ENCODE measurements around the gene SUMO3. TPM values are rescaled to one million over a fixed set of nuclear protein-coding genes. Genes with fewer than 3 reads are reported as not detected.
A peak's percentile ranks its signal among the peaks of the same experiment; 100 is the strongest.

Gene SUMO3
- polyA plus RNA-seq, 4 donors = 70.8 to 105 (median 77.3) TPM

- 3 to 5% (median 5%) methylated on average over 31 to 34 of the region's 34 CpGs for WGBS, 3 donors
Measured at GRCh38 chr21:44845418-44846223, 27.8 kb upstream of the SUMO3 start.

DNA sequence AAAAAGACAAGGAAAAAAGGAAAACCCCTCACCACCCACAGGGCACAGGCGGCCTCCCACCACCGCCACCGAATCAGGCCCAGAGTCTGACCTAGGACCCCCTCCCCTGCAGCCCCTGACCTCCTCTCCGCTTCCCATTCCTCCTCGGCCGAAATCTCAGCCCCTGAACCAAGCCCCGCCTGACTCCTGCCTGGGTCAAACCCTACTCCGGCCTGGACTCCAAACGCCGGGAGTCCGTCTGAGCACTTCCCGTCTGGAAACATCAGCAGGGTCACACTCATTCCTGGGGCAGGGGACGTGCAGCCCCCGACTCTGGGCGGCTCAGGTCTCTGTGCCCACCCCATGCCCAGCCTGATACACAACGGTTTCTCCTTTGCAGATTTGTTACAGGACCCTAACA lies 26.4 kb upstream of the SUMO3 start:
- Histone ChIP-seq H3K4me3 (ENCODE audit: low read depth in 1 of 3, low read length in 3 of 3) (no peak overlapping the region), H3K4me1 (ENCODE audit: control insufficient read depth in 3 of 3, insufficient read depth in 2 of 3, low read depth in 1 of 3, low read length in 2 of 3) (peaks cover 7 to 39% (median 7%) of the 10 kb centered on the region in 3 donors), H3K27me3 (ENCODE audit: control insufficient read depth in 3 of 3, insufficient read depth in 3 of 3, low read length in 3 of 3) (peaks cover 0 to 2% (median 0%) of the 10 kb centered on the region in 3 donors), H3K9me3 (ENCODE audit: control insufficient read depth in 2 of 2, insufficient read depth in 1 of 2, low read depth in 1 of 2, low read length in 1 of 2) (no peaks in the 10 kb centered on the region), H3K36me3 (ENCODE audit: control insufficient read depth in 3 of 3, insufficient read depth in 2 of 3, low read depth in 1 of 3, low read length in 3 of 3) (peaks cover 0 to 15% (median 0%) of the 10 kb centered on the region in 3 donors), H3K27ac (ENCODE audit: low read depth in 1 of 3, low read length in 2 of 3) (no peak overlapping the region)
- no peak for DNase-seq
- no peak for FAIRE-seq
- WGBS, 3 donors = 69 to 87% (median 81%) methylated on average over 16 of the region's 16 CpGs

More at GRCh38 chr21:44845418-44846223, 27.8 kb upstream of the SUMO3 start:
- Histone ChIP-seq H3K4me1 (ENCODE audit: control insufficient read depth in 3 of 3, insufficient read depth in 2 of 3, low read depth in 1 of 3, low read length in 2 of 3) (peaks cover 7 to 49% (median 7%) of the 10 kb centered on the region in 3 donors), H3K36me3 (ENCODE audit: control insufficient read depth in 3 of 3, insufficient read depth in 2 of 3, low read depth in 1 of 3, low read length in 3 of 3) (peaks cover 0 to 25% (median 2%) of the 10 kb centered on the region in 3 donors), H3K9me3 (ENCODE audit: control insufficient read depth in 2 of 2, insufficient read depth in 1 of 2, low read depth in 1 of 2, low read length in 1 of 2) (no peaks in the 10 kb centered on the region), H3K4me3 (ENCODE audit: low read depth in 1 of 3, low read length in 3 of 3) (peak overlapping the region in 1 of 3 donors; percentile 36), H3K27ac (ENCODE audit: low read depth in 1 of 3, low read length in 2 of 3) (no peak overlapping the region), H3K27me3 (ENCODE audit: control insufficient read depth in 3 of 3, insufficient read depth in 3 of 3, low read length in 3 of 3) (peaks cover 0 to 2% (median 0%) of the 10 kb centered on the region in 3 donors)
- DNase-seq (peak; percentile 33 to 76), FAIRE-seq (no peak)

DNA sequence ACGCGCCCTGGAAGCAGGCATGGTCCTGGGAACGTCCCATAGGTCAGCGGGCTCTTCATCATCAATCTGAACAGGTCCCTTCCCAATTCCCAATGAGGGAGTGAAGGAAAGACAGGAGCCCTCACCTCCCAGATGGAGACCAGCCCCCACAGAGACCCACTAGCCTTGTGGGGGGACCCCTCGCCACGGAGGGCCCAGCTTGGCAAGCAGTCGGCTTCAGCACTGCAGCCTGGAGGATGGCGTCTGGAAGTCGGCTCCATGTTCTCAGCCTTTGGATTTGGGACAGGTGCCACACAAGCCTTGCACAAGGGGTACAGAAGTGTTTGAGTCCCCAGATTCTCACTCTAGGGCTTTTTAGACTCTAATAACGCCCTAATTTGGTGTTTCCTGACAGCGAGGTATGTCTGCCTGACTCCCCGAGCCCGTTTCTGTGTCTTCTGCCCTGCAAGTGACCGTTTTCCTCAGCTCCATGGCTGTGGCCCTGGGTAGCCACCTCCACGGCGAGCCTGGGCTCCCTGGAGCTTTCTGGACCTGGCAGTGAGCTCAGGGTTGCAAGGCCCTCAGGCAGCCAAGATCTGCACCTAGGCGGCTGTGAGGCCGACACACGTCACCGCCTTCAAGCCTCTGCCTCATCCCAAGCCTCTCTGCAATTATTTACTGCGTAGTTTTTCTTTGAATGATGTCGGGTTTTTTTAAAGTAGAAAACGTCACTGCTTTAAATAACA lies 25.0 kb upstream of the SUMO3 start:
- Histone ChIP-seq H3K4me3 (ENCODE audit: low read depth in 1 of 3, low read length in 3 of 3) (no peak overlapping the region), H3K36me3 (ENCODE audit: control insufficient read depth in 3 of 3, insufficient read depth in 2 of 3, low read depth in 1 of 3, low read length in 3 of 3) (peaks cover 0 to 2% (median 0%) of the 10 kb centered on the region in 3 donors), H3K9me3 (ENCODE audit: control insufficient read depth in 2 of 2, insufficient read depth in 1 of 2, low read depth in 1 of 2, low read length in 1 of 2) (no peaks in the 10 kb centered on the region), H3K27ac (ENCODE audit: low read depth in 1 of 3, low read length in 2 of 3) (no peak overlapping the region), H3K4me1 (ENCODE audit: control insufficient read depth in 3 of 3, insufficient read depth in 2 of 3, low read depth in 1 of 3, low read length in 2 of 3) (peaks cover 3 to 27% (median 7%) of the 10 kb centered on the region in 3 donors), H3K27me3 (ENCODE audit: control insufficient read depth in 3 of 3, insufficient read depth in 3 of 3, low read length in 3 of 3) (peaks cover 0 to 2% (median 0%) of the 10 kb centered on the region in 3 donors)
- FAIRE-seq (no peak), DNase-seq (no peak)
- WGBS, 3 donors = 79 to 85% (median 84%) methylated on average over 23 of the region's 23 CpGs

DNA sequence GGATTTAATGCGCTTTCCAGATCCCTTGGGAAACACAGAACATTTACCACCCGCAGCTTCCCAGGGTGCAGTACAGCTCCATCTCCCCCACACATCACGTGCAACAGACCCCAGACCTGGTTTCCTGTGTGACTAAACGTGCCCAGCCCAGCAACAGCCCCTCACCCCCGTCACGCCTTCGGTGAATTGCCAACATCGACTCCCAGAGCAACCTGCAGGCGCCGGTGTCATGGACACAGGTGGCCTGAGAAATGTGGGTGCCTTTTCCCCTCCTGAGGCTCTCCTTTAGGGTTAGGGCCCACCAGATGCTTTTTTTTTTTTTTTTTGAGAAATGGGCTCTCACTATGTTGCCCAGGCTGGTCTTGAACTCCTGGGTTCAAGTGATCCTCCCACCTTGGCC lies 24.2 kb upstream of the SUMO3 start:
- FAIRE-seq = no peak
- Histone ChIP-seq H3K27me3 (ENCODE audit: control insufficient read depth in 3 of 3, insufficient read depth in 3 of 3, low read length in 3 of 3) (peaks cover 0 to 2% (median 0%) of the 10 kb centered on the region in 3 donors), H3K4me1 (ENCODE audit: control insufficient read depth in 3 of 3, insufficient read depth in 2 of 3, low read depth in 1 of 3, low read length in 2 of 3) (peaks cover 3 to 19% (median 7%) of the 10 kb centered on the region in 3 donors), H3K9me3 (ENCODE audit: control insufficient read depth in 2 of 2, insufficient read depth in 1 of 2, low read depth in 1 of 2, low read length in 1 of 2) (no peaks in the 10 kb centered on the region), H3K27ac (ENCODE audit: low read depth in 1 of 3, low read length in 2 of 3) (no peak overlapping the region), H3K4me3 (ENCODE audit: low read depth in 1 of 3, low read length in 3 of 3) (no peak overlapping the region), H3K36me3 (ENCODE audit: control insufficient read depth in 3 of 3, insufficient read depth in 2 of 3, low read depth in 1 of 3, low read length in 3 of 3) (no peaks in the 10 kb centered on the region)
- DNase-seq = no peak
- WGBS, 3 donors = 80 to 86% (median 85%) methylated on average over 10 of the region's 10 CpGs

DNA sequence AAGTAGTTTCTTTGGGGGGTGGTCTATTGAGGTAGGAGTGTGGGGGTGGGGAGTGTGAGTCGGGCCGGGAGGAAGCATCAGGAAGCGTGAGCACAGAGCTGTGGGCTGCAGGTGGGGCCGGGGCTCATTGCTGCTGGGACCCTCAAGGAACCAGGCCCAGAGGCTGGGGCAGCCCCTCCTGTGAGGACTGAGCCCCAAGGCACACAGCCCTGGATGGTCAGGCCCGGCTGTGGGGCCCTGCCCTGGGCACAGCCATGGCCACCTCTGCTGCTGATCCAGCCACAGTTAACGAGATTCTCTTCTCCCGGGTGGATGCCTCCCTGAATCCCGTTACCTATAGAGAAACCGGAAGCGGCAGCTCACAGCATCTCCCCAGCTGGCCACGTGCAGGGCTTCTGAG lies 22.9 kb upstream of the SUMO3 start:
- no peak overlapping the region for H3K4me3 ChIP-seq (ENCODE audit: low read depth in 1 of 3, low read length in 3 of 3)
- no peak overlapping the region for H3K27ac ChIP-seq (ENCODE audit: low read depth in 1 of 3, low read length in 2 of 3)
- no peak for DNase-seq
- no peaks in the 10 kb centered on the region for H3K9me3 ChIP-seq (ENCODE audit: control insufficient read depth in 2 of 2, insufficient read depth in 1 of 2, low read depth in 1 of 2, low read length in 1 of 2)
- FAIRE-seq = no peak
- H3K36me3 ChIP-seq (ENCODE audit: control insufficient read depth in 3 of 3, insufficient read depth in 2 of 3, low read depth in 1 of 3, low read length in 3 of 3) = no peaks in the 10 kb centered on the region
- H3K27me3 ChIP-seq (ENCODE audit: control insufficient read depth in 3 of 3, insufficient read depth in 3 of 3, low read length in 3 of 3) = peaks cover 0 to 2% (median 0%) of the 10 kb centered on the region in 3 donors
- WGBS, 3 donors = 73 to 83% (median 76%) methylated on average over 10 to 11 of the region's 11 CpGs
- H3K4me1 ChIP-seq (ENCODE audit: control insufficient read depth in 3 of 3, insufficient read depth in 2 of 3, low read depth in 1 of 3, low read length in 2 of 3) = peaks cover 0 to 12% (median 2%) of the 10 kb centered on the region in 3 donors

DNA sequence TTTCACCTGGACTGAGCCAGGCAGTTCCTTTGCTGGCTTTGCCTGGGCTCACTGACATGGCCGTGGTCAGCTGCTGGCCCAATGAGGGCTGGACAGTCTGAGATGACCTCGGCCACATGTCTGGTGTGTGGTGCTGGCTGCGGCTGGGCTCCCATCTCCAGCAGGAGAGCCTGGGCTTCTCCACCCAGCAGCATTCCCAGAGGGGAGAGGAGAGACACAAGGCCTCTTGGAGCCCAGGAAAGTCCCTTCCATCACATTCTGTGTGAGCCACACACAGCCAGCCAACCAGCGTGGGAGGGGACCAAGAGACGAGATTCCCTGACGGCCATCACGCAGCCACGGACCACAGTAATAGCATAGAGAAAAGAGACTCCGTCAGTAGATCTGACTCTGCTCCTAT lies 21.1 kb upstream of the SUMO3 start:
- Histone ChIP-seq H3K4me3 (ENCODE audit: low read depth in 1 of 3, low read length in 3 of 3) (no peak overlapping the region), H3K9me3 (ENCODE audit: control insufficient read depth in 2 of 2, insufficient read depth in 1 of 2, low read depth in 1 of 2, low read length in 1 of 2) (no peaks in the 10 kb centered on the region), H3K27me3 (ENCODE audit: control insufficient read depth in 3 of 3, insufficient read depth in 3 of 3, low read length in 3 of 3) (peaks cover 0 to 2% (median 0%) of the 10 kb centered on the region in 3 donors), H3K27ac (ENCODE audit: low read depth in 1 of 3, low read length in 2 of 3) (no peak overlapping the region), H3K4me1 (ENCODE audit: control insufficient read depth in 3 of 3, insufficient read depth in 2 of 3, low read depth in 1 of 3, low read length in 2 of 3) (peaks cover 0 to 6% (median 0%) of the 10 kb centered on the region in 3 donors), H3K36me3 (ENCODE audit: control insufficient read depth in 3 of 3, insufficient read depth in 2 of 3, low read depth in 1 of 3, low read length in 3 of 3) (no peaks in the 10 kb centered on the region)
- DNase-seq (no peak), FAIRE-seq (no peak)
- 90 to 92% (median 91%) methylated on average over 9 of the region's 9 CpGs for WGBS, 3 donors

- Histone ChIP-seq H3K9me3 (ENCODE audit: control insufficient read depth in 2 of 2, insufficient read depth in 1 of 2, low read depth in 1 of 2, low read length in 1 of 2) (no peaks in the 10 kb centered on the region), H3K36me3 (ENCODE audit: control insufficient read depth in 3 of 3, insufficient read depth in 2 of 3, low read depth in 1 of 3, low read length in 3 of 3) (no peaks in the 10 kb centered on the region), H3K27ac (ENCODE audit: low read depth in 1 of 3, low read length in 2 of 3) (no peak overlapping the region), H3K27me3 (ENCODE audit: control insufficient read depth in 3 of 3, insufficient read depth in 3 of 3, low read length in 3 of 3) (peaks cover 0 to 2% (median 0%) of the 10 kb centered on the region in 3 donors), H3K4me3 (ENCODE audit: low read depth in 1 of 3, low read length in 3 of 3) (no peak overlapping the region), H3K4me1 (ENCODE audit: control insufficient read depth in 3 of 3, insufficient read depth in 2 of 3, low read depth in 1 of 3, low read length in 2 of 3) (peaks cover 0 to 6% (median 0%) of the 10 kb centered on the region in 3 donors)
- peak in 1 of 2 donors; percentile 19 for DNase-seq
- 58 to 81% (median 76%) methylated on average over 23 to 30 of the region's 30 CpGs for WGBS, 3 donors
- no peak for FAIRE-seq
Measured at GRCh38 chr21:44838039-44838895, 20.4 kb upstream of the SUMO3 start.

DNA sequence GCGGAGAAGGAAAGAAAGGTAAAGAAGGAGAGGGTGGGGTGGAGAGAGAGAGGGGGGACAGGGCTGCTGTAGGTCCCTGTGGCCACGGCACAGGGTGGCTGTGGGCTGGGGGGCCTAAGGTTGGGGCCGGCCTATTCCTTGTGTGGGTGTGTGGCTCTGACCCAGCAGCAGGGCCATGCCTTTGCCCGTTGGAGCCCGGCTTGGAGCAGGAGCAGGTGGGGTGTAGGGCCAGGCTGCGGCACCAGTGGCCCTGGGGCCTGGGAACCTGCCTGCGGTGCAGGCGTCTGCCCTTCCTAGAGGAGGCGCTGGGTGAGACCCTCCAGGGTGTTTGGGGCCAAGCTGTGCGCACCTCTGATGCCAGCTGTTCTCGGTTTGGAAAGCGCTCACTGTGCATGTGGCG lies 19.7 kb upstream of the SUMO3 start:
- Histone ChIP-seq H3K9me3 (ENCODE audit: control insufficient read depth in 2 of 2, insufficient read depth in 1 of 2, low read depth in 1 of 2, low read length in 1 of 2) (no peaks in the 10 kb centered on the region), H3K4me3 (ENCODE audit: low read depth in 1 of 3, low read length in 3 of 3) (no peak overlapping the region), H3K4me1 (ENCODE audit: control insufficient read depth in 3 of 3, insufficient read depth in 2 of 3, low read depth in 1 of 3, low read length in 2 of 3) (peaks cover 0 to 6% (median 0%) of the 10 kb centered on the region in 3 donors), H3K36me3 (ENCODE audit: control insufficient read depth in 3 of 3, insufficient read depth in 2 of 3, low read depth in 1 of 3, low read length in 3 of 3) (no peaks in the 10 kb centered on the region), H3K27ac (ENCODE audit: low read depth in 1 of 3, low read length in 2 of 3) (no peak overlapping the region), H3K27me3 (ENCODE audit: control insufficient read depth in 3 of 3, insufficient read depth in 3 of 3, low read length in 3 of 3) (peaks cover 0 to 2% (median 0%) of the 10 kb centered on the region in 3 donors)
- FAIRE-seq = no peak
- 81 to 97% (median 87%) methylated on average over 9 to 13 of the region's 13 CpGs for WGBS, 3 donors
- DNase-seq = no peak
